ENCODE results near the gene BMS1. TPM values are rescaled to one million over a fixed set of nuclear protein-coding genes. Genes with fewer than 3 reads are reported as not detected.

BMS1 gene
- total and polyA plus RNA-seq, 10 of the 15 experiments (the other 5 are each of a cell fraction or from before 2014, with no cell fraction given) = 7.6 to 33.6 (median 21.0) TPM

DNA sequence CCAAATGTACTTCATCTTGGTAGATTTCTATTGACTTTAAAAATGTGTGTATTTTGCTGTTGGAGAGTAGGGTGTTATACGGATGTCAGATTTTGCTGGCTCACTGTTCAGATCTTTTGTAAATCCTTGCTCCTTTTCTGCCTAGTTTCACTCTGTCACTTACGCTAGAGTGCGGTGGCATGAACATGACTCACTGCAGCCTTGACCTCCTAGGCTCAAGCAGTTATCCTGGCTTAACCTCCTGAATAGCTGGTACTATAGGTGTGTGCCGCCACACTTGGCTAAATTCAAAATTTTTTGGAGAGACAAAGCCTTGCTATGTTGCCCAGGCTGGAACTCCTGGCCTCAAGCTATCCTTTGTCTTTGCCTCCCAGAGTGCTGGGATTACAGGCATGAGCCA is 29.4 kb downstream of the BMS1 start:
- DNase-seq (ENCODE audit: low read depth, low spot score) (no peak), ATAC-seq (no peak), FAIRE-seq (no peak)
- Histone ChIP-seq H4K20me1 (ENCODE audit: control insufficient read depth, insufficient read depth) (no peaks in the 10 kb centered on the region), H3K4me1 (ENCODE audit: control insufficient read depth, insufficient read depth, low read length) (peaks cover 5% of the 10 kb centered on the region), H2AFZ (ENCODE audit: control insufficient read depth, low read depth, low read length) (no peak overlapping the region), H3K9me3 (replicated peaks; ENCODE audit: control insufficient read depth, insufficient read depth, low read length) (peaks cover 2% of the 10 kb centered on the region; the same call in 2 of the 3 replicates), H3K4me3 (no peak overlapping the region), H3K9ac (ENCODE audit: control insufficient read depth, insufficient read depth, low read length) (no peak overlapping the region), H3K36me3 (ENCODE audit: control insufficient read depth in 2 of 2, insufficient read depth in 2 of 2, low read length in 1 of 2) (peaks cover 3 to 13% of the 10 kb centered on the region in 2 experiments; a peak in 3 of 4 replicates), H3K27ac (ENCODE audit: control insufficient read depth, insufficient read depth) (no peak overlapping the region), H3K4me2 (ENCODE audit: control insufficient read depth, insufficient read depth) (no peak overlapping the region), H3K79me2 (ENCODE audit: control insufficient read depth, insufficient read depth, low read length) (no peaks in the 10 kb centered on the region; the same call in none of the 2 replicates), H3K27me3 (replicated peaks in 1 of 2; ENCODE audit: control insufficient read depth in 2 of 2, insufficient read depth in 2 of 2, low read length in 1 of 2) (no peaks in the 10 kb centered on the region)
- ChIA-PET CTCF (no interaction called here), POLR2A (no interaction called here), SMC1A (ENCODE audit: uncharacterized antibody, unreplicated experiment) (no interaction called here), RAD21 (ENCODE audit: unreplicated experiment) (no interaction called here)
- intact Hi-C loops (cut with micrococcal nuclease; ENCODE audit: unreplicated experiment) (no loop called here), in situ Hi-C loops (cut with MboI) (no loop called here)
- WGBS (ENCODE audit: insufficient coverage, insufficient replicate concordance, low lambda C conversion rate, missing lambda C conversion rate) = 98% methylated on average over 4 of the region's 4 CpGs
- no TSS peak for BruUV-seq (replicated peaks)
- TF ChIP-seq PAX8 (IDR thresholded peaks at IDR 0.05) (no peak), RBBP5 (conservative IDR thresholded peaks at IDR 0.05) (no peak), ETV6 (conservative IDR thresholded peaks at IDR 0.05 in 1 of 2, IDR thresholded peaks at IDR 0.05 in 1 of 2; ENCODE audit: borderline replicate concordance in 1 of 2, low read depth in 1 of 2) (no peak), CEBPB (IDR thresholded peaks at IDR 0.05; ENCODE audit: borderline replicate concordance in 1 of 2, low read depth in 2 of 2, low read length in 2 of 2) (no peak), NRF1 (conservative IDR thresholded peaks at IDR 0.05; ENCODE audit: low read depth, low read length) (no peak), KDM1A (IDR thresholded peaks at IDR 0.05; ENCODE audit: borderline replicate concordance) (no peak), YBX1 (IDR thresholded peaks at IDR 0.05) (no peak), JUND (IDR thresholded peaks at IDR 0.05; ENCODE audit: low read depth, low read length) (no peak)
- TF ChIP-seq, protein P1, sequence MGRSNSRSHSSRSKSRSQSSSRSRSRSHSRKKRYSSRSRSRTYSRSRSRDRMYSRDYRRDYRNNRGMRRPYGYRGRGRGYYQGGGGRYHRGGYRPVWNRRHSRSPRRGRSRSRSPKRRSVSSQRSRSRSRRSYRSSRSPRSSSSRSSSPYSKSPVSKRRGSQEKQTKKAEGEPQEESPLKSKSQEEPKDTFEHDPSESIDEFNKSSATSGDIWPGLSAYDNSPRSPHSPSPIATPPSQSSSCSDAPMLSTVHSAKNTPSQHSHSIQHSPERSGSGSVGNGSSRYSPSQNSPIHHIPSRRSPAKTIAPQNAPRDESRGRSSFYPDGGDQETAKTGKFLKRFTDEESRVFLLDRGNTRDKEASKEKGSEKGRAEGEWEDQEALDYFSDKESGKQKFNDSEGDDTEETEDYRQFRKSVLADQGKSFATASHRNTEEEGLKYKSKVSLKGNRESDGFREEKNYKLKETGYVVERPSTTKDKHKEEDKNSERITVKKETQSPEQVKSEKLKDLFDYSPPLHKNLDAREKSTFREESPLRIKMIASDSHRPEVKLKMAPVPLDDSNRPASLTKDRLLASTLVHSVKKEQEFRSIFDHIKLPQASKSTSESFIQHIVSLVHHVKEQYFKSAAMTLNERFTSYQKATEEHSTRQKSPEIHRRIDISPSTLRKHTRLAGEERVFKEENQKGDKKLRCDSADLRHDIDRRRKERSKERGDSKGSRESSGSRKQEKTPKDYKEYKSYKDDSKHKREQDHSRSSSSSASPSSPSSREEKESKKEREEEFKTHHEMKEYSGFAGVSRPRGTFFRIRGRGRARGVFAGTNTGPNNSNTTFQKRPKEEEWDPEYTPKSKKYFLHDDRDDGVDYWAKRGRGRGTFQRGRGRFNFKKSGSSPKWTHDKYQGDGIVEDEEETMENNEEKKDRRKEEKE (IDR thresholded peaks at IDR 0.05) = no peak
- TF ChIP-seq, protein P2, sequence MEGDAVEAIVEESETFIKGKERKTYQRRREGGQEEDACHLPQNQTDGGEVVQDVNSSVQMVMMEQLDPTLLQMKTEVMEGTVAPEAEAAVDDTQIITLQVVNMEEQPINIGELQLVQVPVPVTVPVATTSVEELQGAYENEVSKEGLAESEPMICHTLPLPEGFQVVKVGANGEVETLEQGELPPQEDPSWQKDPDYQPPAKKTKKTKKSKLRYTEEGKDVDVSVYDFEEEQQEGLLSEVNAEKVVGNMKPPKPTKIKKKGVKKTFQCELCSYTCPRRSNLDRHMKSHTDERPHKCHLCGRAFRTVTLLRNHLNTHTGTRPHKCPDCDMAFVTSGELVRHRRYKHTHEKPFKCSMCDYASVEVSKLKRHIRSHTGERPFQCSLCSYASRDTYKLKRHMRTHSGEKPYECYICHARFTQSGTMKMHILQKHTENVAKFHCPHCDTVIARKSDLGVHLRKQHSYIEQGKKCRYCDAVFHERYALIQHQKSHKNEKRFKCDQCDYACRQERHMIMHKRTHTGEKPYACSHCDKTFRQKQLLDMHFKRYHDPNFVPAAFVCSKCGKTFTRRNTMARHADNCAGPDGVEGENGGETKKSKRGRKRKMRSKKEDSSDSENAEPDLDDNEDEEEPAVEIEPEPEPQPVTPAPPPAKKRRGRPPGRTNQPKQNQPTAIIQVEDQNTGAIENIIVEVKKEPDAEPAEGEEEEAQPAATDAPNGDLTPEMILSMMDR (IDR thresholded peaks at IDR 0.05 in 2 of 3, conservative IDR thresholded peaks at IDR 0.05 in 1 of 3; ENCODE audit: control insufficient read depth in 2 of 3, extremely low read depth in 1 of 3, insufficient read depth in 1 of 3, low read depth in 3 of 3, low read length in 3 of 3) = no peak
- TF ChIP-seq, protein P3, sequence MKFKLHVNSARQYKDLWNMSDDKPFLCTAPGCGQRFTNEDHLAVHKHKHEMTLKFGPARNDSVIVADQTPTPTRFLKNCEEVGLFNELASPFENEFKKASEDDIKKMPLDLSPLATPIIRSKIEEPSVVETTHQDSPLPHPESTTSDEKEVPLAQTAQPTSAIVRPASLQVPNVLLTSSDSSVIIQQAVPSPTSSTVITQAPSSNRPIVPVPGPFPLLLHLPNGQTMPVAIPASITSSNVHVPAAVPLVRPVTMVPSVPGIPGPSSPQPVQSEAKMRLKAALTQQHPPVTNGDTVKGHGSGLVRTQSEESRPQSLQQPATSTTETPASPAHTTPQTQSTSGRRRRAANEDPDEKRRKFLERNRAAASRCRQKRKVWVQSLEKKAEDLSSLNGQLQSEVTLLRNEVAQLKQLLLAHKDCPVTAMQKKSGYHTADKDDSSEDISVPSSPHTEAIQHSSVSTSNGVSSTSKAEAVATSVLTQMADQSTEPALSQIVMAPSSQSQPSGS (IDR thresholded peaks at IDR 0.05; ENCODE audit: low read length) = no peak
- TF ChIP-seq, protein P4, sequence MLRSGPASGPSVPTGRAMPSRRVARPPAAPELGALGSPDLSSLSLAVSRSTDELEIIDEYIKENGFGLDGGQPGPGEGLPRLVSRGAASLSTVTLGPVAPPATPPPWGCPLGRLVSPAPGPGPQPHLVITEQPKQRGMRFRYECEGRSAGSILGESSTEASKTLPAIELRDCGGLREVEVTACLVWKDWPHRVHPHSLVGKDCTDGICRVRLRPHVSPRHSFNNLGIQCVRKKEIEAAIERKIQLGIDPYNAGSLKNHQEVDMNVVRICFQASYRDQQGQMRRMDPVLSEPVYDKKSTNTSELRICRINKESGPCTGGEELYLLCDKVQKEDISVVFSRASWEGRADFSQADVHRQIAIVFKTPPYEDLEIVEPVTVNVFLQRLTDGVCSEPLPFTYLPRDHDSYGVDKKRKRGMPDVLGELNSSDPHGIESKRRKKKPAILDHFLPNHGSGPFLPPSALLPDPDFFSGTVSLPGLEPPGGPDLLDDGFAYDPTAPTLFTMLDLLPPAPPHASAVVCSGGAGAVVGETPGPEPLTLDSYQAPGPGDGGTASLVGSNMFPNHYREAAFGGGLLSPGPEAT (IDR thresholded peaks at IDR 0.05; ENCODE audit: low read depth) = no peak
- TF ChIP-seq, protein P5, sequence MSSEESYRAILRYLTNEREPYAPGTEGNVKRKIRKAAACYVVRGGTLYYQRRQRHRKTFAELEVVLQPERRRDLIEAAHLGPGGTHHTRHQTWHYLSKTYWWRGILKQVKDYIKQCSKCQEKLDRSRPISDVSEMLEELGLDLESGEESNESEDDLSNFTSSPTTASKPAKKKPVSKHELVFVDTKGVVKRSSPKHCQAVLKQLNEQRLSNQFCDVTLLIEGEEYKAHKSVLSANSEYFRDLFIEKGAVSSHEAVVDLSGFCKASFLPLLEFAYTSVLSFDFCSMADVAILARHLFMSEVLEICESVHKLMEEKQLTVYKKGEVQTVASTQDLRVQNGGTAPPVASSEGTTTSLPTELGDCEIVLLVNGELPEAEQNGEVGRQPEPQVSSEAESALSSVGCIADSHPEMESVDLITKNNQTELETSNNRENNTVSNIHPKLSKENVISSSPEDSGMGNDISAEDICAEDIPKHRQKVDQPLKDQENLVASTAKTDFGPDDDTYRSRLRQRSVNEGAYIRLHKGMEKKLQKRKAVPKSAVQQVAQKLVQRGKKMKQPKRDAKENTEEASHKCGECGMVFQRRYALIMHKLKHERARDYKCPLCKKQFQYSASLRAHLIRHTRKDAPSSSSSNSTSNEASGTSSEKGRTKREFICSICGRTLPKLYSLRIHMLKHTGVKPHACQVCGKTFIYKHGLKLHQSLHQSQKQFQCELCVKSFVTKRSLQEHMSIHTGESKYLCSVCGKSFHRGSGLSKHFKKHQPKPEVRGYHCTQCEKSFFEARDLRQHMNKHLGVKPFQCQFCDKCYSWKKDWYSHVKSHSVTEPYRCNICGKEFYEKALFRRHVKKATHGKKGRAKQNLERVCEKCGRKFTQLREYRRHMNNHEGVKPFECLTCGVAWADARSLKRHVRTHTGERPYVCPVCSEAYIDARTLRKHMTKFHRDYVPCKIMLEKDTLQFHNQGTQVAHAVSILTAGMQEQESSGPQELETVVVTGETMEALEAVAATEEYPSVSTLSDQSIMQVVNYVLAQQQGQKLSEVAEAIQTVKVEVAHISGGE (CRISPR knock-in tag; IDR thresholded peaks at IDR 0.05) = no peak
